ENCODE data around the gene GSN.

GSN gene

GRCh38 chr9:121303456-121304451 lies 35.8 kb downstream of the GSN start:
- DNase-seq (ENCODE audit: low read depth): no peak

- no peak for DNase-seq (ENCODE audit: low read depth)
These were observed 36.7 kb downstream of the GSN start for GRCh38 chr9:121304707-121305106.

DNA sequence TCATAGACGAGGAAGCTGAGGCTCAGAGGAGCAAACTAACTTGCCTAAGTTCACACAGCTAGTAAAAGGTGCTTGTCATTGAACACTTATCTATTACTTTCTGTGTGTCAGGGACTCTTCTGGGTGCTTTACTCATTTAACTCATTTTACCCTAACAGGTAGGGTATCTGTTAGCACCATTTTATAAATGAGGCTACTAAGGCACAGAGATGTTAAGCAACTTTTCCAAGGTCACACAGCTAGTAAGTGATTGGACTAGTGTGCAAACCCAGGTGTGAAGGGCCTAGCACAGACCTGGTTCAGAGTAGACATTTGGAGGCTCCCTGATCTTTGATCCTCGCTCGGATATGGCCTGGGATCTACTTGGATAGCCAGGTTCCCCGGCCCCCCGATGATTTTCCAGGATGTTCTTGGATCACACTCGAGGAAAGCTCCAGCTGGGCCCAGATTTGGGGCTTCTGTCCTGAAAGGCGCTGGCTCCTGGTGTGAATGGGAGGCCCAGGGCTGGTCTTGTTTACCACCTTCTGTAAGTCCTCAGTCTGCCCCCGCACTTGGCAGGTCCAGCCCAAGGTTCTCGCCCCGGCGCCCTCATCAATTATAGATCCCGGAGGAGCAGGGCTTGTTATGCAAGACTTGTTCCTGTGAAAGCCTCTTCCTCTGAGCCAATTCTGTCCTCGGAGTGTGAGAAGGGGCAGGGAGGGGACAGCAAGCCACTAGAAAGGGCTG lies 37.5 kb downstream of the GSN start:
- no peak for DNase-seq (ENCODE audit: low read depth)

- no peak for DNase-seq (ENCODE audit: low read depth)
These were observed 40.0 kb downstream of the GSN start for GRCh38 chr9:121307976-121308375.

- no peak for DNase-seq (ENCODE audit: low read depth)
These were observed 40.8 kb downstream of the GSN start for GRCh38 chr9:121308765-121309164.

DNA sequence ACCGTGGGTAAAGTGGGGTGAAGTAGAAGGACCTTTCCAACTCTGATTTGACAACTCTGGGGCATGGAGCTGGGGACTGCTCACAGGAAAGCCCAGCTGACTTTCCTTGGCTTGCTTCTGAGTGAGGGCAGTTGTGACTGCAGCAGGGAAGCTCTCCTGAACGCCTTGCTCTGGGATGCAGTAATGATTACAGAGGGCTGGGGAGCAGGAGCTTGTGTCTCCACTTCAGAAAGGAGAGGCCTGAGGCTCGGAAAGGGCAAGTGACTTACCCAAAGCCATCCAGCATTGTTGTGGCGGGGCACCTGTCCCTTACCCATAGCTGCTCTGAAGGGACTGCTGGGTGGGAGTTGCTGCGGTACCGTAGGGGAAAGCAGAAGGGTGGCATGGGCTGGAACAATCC lies 41.2 kb downstream of the GSN start:
- no peak for DNase-seq (ENCODE audit: low read depth)

- DNase-seq (ENCODE audit: low read depth): no peak
These were observed 42.0 kb downstream of the GSN start for GRCh38 chr9:121309833-121310425.

- DNase-seq (ENCODE audit: low read depth): no peak
These were observed 42.6 kb downstream of the GSN start for GRCh38 chr9:121310571-121310970.

DNA sequence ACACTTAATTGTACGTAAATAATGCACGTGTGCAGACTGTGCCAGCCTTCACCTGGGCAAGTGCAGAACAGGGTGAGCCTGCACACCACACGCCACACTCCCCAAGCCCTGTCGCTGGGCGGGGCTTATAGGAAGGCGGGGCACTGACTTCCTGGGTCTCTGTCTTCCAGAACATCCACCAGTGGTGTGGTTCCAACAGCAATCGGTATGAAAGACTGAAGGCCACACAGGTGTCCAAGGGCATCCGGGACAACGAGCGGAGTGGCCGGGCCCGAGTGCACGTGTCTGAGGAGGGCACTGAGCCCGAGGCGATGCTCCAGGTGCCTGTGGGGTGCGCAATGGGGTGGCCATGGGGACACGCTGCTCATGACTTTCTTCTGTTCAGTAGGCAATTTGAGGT lies 44.2 kb downstream of the GSN start:
- DNase-seq (ENCODE audit: low read depth): no peak

DNA sequence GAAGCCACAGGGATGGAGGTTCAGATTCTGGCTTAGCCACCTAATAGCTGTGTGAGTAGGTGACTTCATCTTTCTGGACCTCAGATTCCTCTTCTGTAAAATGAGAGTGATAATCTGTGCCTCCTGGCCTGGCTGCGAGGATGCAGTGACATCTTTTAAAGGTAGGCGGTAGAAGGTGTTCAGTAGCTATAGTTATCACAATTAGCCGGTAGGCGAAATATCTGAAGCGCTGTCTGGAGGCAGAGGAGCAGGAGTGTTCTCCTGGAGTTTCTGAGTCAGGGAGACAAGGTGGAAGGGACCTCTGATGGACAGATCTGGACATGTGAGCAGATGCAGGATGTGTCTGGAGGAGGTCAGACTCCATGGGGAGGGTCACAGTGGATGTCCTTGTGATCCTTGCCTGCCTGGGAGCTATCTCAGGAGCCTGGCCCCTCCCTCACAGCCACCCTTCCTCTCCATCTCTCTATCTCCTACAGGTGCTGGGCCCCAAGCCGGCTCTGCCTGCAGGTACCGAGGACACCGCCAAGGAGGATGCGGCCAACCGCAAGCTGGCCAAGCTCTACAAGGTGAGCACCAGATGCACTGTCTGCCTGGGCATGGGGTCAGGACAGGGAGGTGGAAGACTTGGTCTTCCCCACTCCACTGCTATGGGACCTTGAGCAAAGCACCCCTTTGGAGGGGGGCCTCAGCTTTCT lies 45.6 kb downstream of the GSN start:
- DNase-seq (ENCODE audit: low read depth): no peak

GRCh38 chr9:121316378-121316777 lies 48.4 kb downstream of the GSN start:
- no peak for DNase-seq (ENCODE audit: low read depth)

- no peak for DNase-seq (ENCODE audit: low read depth)
These were observed 49.0 kb downstream of the GSN start for GRCh38 chr9:121316852-121317373.

GRCh38 chr9:121317737-121318630 lies 50.0 kb downstream of the GSN start:
- no peak for DNase-seq (ENCODE audit: low read depth)

DNA sequence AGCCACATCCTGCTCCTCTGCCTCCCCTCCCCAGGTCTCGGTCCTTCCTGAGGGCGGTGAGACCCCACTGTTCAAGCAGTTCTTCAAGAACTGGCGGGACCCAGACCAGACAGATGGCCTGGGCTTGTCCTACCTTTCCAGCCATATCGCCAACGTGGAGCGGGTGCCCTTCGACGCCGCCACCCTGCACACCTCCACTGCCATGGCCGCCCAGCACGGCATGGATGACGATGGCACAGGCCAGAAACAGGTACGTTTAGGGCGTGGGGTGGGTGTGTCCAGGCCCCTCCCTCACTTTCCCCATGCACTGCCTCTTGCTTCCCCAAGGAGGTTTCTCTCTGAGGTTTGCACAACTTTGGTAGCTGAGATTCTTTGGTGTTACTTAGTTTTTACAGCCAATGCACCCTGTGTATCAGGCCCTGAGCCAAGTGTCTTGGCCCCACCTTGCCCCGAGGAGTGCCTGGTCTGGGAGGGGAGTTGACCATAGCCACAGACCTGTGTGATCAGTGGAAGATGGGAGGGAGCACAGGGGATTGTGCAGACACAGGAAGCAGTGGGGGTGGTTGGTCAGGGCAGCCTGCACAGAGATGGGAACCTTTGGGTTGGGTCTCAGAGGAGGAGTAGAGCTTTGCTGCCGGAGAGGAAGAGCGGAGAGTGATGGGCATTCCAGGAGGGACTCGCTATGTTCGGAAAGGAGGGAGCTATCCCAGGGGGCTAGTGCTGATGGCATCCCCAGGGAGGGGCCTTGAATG lies 50.8 kb downstream of the GSN start:
- DNase-seq (ENCODE audit: low read depth): no peak

- no peak for DNase-seq (ENCODE audit: low read depth)
These were observed 51.4 kb downstream of the GSN start for GRCh38 chr9:121319383-121319780.

DNA sequence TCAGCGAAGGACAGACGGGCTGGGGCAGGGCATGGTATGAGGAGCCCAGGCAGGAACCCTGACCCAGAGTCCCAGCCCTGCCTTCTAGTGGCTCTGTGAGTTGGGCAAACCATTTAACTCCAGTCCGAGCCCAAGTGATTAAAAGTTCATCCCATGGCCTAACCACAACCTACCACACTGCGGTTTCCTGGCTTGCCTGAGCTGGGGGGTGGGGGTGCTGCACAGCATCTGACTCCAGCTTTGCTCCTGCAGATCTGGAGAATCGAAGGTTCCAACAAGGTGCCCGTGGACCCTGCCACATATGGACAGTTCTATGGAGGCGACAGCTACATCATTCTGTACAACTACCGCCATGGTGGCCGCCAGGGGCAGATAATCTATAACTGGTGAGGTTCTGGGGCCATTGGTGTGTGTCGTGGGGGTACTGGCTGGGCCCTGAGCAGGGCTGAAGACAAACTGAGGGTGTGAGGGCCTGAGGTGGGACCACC lies 53.1 kb downstream of the GSN start:
- no peak for DNase-seq (ENCODE audit: low read depth)

- no peak for DNase-seq (ENCODE audit: low read depth)
These were observed 54.2 kb downstream of the GSN start for GRCh38 chr9:121322037-121322736.

GRCh38 chr9:121322737-121323448 lies 54.9 kb downstream of the GSN start:
- DNase-seq (ENCODE audit: low read depth): no peak
